C4-2B (cell line): ENCODE data around the gene HORMAD2.

Source experiments
- H3K27ac ChIP-seq: fragments of 450-650 bp; 2 replicates; pipeline ENCODE4 v1.5.1; 2017
- CTCF ChIP-seq: fragments of 450-650 bp; conservative IDR thresholded peaks from 2 replicates; pipeline ENCODE4 v1.5.1; 2017; ENCODE audit warnings: mild to moderate bottlenecking
- ZFX ChIP-seq: fragments of 450-650 bp; IDR thresholded peaks from 2 replicates; pipeline ENCODE4 v1.6.1; 2017

HORMAD2 gene

GRCh38 chr22:30192427-30192826, 112.2 kb downstream of the HORMAD2 start:
- TF ChIP-seq CTCF (no peak), ZFX (no peak)
- no peak overlapping the region for H3K27ac ChIP-seq

DNA sequence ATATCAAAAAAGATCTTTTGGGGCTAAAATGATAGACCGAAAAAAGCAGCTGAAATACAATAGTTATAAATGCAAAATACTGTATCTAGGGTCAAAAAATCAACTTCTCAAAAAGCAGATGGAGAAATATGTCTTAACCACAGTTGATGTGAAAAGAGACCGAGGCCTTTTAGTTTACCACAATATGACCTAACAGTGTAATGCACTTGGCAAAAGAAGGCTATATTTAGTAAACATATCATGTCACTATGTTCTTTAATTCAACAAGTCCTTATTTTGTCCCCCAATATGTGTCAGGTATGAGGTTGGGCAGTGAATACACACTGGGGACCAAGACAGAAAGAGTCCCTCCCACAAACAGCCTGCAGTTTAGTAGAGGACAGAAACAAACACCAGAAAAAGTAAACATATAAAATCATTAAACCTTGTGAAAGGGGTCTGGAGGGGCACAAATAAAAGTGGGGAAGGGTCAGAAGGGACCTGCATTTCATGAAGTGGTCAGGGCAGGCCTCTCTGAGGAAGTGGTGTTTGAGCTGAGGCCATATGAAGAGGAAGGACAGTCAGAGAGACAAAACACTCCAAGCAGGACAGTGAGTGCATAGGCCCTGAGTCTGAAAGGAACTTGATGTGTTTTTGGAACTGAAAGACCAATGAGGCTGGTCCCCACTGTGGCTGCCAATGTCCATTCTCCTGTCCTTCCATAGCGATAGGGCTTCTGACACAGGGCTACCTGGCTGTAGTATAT, 112.9 kb downstream of the HORMAD2 start:
- TF ChIP-seq ZFX (no peak), CTCF (no peak)
- no peak overlapping the region for H3K27ac ChIP-seq

- TF ChIP-seq CTCF (no peak), ZFX (no peak)
- H3K27ac ChIP-seq, result no peak overlapping the region
Observed at GRCh38 chr22:30195245-30196140, 115.2 kb downstream of the HORMAD2 start.

GRCh38 chr22:30196141-30196879, 116.0 kb downstream of the HORMAD2 start:
- H3K27ac ChIP-seq, result no peak overlapping the region
- TF ChIP-seq ZFX (no peak), CTCF (no peak)

DNA sequence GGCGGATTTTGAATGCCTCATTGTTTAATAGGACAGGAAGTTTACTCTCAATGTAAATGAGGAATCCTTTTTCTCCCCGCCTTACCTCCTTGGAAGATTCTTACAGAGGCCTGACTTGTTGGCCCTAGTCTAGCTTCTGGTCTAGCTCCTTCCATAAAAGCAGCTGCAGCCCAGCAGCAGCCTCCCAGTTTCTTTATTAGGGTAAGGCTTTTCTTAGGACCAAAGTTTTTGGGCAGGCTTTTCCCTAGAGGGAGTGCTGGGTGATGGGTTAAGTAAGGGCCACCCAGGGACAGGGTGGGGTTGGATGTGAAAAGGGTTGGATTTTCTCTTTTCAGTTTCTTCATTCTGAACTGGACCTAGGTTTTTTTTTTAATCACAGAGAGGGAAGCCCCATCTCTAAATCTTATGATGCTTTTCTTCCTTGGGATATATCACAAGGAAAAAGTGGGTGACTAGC, 116.6 kb downstream of the HORMAD2 start:
- no peak for TF ChIP-seq ZFX
- no peak for TF ChIP-seq CTCF
- H3K27ac ChIP-seq, result no peak overlapping the region

DNA sequence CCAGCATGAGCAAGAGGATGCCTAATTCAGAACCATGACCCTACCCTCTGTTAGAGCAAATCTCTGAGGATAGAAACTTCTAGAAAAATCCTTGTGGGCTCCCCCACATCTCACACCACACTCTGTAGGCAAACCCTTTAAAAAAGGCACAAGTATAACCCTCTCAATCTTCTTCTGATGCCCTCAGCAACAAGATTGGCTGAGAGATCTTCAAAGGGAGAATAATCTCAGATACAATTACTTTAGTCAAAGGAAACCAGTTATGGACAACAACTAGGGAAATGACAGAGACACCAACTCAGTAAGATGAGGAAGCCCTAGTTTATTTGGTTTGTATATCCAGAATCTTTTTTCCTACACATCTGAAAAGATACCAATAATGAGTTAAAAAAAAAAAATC, 117.1 kb downstream of the HORMAD2 start:
- no peak for TF ChIP-seq ZFX
- no peak for TF ChIP-seq CTCF
- no peak overlapping the region for H3K27ac ChIP-seq
